Urinary bladder (tissue), 4 donors: ENCODE data around the gene RASSF3. TPM values are rescaled to one million over a fixed set of nuclear protein-coding genes. Genes with fewer than 3 reads are reported as not detected.

Experiments
- DNase-seq: peaks from one replicate; pipeline ENCODE4 v3.0.0-alpha.2; 2015; ENCODE audit errors: extremely low spot score
- H3K27ac ChIP-seq: one replicate; pipeline ENCODE4 v1.5.1; 2013; ENCODE audit warnings: low read depth, mild to moderate bottlenecking, moderate library complexity
- H3K36me3 ChIP-seq: one replicate; pipeline ENCODE4 v1.6.1; 2013; ENCODE audit warnings: mild to moderate bottlenecking, moderate library complexity; ENCODE audit not compliant: insufficient read depth
- H3K4me1 ChIP-seq: one replicate; pipeline ENCODE4 v1.6.1; 2013; ENCODE audit warnings: mild to moderate bottlenecking, moderate library complexity; ENCODE audit not compliant: insufficient read depth
- H3K4me3 ChIP-seq: one replicate; pipeline ENCODE4 v1.5.1; 2013; ENCODE audit warnings: low read depth, low read length
- WGBS: extraction: QIAGEN DNeasy Blood & Tissue Kit; methylation state at CpG from one replicate; pipeline ENCODE4 v1.1.7; 2013; 5-methylcytosine and 5-hydroxymethylcytosine counted together
- polyA plus RNA-seq: library from polyadenylated mRNA; stranded (reverse); fragments of 200-250 nt; gene quantifications from one replicate; pipeline ENCODE4 v1.2.3, GENCODE V29; 2013
- total RNA-seq: library from RNA; depleted of rRNA; stranded (reverse); fragments of >200 nt; gene quantifications from one replicate; pipeline ENCODE4 v1.2.3, GENCODE V29; 2014
- donor health status: healthy with polysubstance abuse.
- donor health status: healthy.

Gene RASSF3
- total and polyA plus RNA-seq, 2 donors = 50.4 to 112 TPM

DNA sequence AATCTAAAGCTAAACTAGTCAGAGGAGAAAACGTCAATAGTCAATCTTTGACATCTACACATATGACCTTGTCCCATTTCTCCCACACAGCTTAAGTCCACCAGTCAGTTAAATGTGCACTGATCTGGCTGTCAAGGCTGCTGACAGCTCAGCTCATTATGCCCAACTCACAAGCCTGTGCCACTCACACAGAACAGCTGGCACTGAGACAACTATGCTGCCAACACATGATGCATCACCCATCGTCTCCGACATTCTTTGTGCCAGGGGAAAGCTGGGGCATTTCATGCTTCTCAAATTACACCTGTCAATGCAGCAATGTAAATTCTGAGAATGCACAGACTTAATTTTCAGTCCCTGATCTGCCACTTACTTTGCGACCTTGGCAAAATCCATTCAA lies 123.6 kb downstream of the RASSF3 start:
- WGBS = 70% methylated on average over 4 of the region's 4 CpGs
- no peak for DNase-seq
- peaks cover 7% of the 10 kb centered on the region for H3K36me3 ChIP-seq
- no peak overlapping the region for H3K4me3 ChIP-seq
- no peak overlapping the region for H3K27ac ChIP-seq
- no peaks in the 10 kb centered on the region for H3K4me1 ChIP-seq

DNA sequence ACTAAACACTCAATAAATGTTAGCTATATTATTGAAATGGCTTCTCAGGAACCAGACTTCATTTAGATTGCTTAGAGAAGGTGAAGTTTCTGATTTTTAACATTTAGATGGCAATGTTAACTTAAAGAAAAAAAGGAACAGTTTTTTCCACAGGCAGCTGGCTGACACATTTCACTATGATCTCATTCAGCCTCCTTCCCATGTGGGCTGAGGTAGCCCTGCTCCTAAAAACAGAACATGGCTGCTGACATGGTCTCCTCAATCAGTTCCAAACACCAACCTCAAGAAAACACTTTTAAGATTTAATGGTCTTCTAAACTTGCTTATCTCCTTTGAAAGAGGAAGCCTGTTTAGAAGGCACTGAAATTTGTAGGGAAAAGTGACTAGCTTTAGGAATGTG lies 125.1 kb downstream of the RASSF3 start:
- peaks cover 10% of the 10 kb centered on the region for H3K36me3 ChIP-seq
- H3K27ac ChIP-seq = no peak overlapping the region
- no peaks in the 10 kb centered on the region for H3K4me1 ChIP-seq
- no peak overlapping the region for H3K4me3 ChIP-seq
- no peak for DNase-seq

DNA sequence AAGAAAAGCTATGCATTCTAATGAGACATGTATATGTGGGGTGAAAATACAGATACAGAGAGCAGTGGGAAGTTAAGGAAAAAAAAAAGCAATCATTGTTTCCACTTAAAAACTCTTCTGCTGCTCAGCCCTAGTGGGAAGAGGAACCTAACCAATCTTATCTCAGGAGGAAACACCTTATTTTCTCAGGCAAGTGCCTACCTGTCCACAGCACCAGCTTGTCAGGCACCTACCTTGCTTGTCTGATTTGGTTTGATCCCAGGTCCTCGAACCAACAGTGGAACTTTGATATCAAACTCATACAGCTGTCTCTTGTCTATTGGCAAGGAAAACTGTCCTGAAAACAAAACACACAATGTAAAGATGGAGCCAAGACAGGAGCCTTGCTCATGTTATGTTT lies 126.5 kb downstream of the RASSF3 start:
- no peak overlapping the region for H3K4me3 ChIP-seq
- 51% methylated on average over 1 of the region's 1 CpG for WGBS
- peaks cover 10% of the 10 kb centered on the region for H3K36me3 ChIP-seq
- no peaks in the 10 kb centered on the region for H3K4me1 ChIP-seq
- H3K27ac ChIP-seq = no peak overlapping the region
- DNase-seq = no peak

DNA sequence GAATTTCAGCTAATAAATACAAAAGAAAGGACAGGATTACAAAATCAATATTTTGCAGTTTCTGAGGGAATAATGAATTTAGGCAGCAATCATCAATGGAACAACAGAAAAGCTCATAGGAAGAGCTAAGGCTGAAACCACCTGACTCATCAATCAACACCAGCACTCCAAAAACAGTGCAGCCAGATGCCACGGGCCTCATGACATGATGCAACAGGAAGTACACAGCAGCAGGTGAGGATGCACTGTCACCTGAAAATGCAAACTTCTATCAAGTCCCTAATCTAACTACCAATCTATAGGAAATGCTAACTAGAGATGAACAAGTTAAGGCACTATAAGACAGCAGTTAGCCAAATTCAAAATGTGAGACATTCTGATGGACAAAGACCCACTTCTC lies 127.2 kb downstream of the RASSF3 start:
- no peak for DNase-seq
- no peaks in the 10 kb centered on the region for H3K4me1 ChIP-seq
- WGBS = 76% methylated on average over 1 of the region's 1 CpG
- H3K4me3 ChIP-seq = no peak overlapping the region
- no peak overlapping the region for H3K27ac ChIP-seq
- H3K36me3 ChIP-seq = peaks cover 10% of the 10 kb centered on the region

DNA sequence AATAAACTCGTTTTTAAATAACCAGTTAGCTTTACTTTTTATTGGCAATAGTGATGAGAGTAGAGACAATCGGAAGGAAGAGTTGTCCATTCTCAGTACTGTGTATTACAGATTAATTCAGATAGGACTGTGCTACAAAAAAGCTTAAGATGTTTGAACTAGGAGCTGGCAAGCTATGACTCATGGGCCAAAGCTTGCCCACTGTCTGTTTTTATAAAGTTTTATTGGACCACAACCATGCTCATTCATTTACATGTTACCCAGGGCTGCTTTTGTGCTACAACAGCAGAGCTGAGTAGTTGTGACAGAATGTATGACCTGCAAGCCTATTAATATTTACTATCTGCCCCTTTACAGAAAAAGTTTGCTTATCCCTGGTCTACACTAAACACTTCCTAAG lies 129.5 kb downstream of the RASSF3 start:
- WGBS = 93% methylated on average over 2 of the region's 2 CpGs
- Histone ChIP-seq H3K4me1 (no peaks in the 10 kb centered on the region), H3K27ac (no peak overlapping the region), H3K36me3 (peaks cover 9% of the 10 kb centered on the region), H3K4me3 (no peak overlapping the region)
- DNase-seq = no peak

DNA sequence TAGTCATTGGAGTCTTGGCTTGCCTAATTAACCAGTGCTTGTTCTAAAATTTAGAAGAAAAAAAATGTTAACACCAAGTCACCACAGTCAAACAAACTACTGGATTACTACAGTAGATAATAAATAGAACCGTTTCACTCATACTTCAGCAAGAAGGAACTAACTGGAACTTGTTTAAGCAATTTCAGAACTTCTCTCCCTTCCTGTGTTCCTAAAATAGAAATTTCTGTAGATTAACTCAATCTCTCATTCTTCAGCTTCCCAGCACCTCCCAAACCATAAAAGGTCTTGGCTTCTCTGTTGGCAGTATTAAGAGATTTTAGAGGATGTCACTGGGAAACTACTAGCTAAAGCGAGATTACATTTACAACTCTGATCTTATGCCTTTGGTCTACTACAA lies 130.4 kb downstream of the RASSF3 start:
- DNase-seq = no peak
- H3K4me1 ChIP-seq = no peaks in the 10 kb centered on the region
- H3K4me3 ChIP-seq = no peak overlapping the region
- 46% methylated on average over 2 of the region's 2 CpGs for WGBS
- H3K27ac ChIP-seq = no peak overlapping the region
- H3K36me3 ChIP-seq = peaks cover 9% of the 10 kb centered on the region

DNA sequence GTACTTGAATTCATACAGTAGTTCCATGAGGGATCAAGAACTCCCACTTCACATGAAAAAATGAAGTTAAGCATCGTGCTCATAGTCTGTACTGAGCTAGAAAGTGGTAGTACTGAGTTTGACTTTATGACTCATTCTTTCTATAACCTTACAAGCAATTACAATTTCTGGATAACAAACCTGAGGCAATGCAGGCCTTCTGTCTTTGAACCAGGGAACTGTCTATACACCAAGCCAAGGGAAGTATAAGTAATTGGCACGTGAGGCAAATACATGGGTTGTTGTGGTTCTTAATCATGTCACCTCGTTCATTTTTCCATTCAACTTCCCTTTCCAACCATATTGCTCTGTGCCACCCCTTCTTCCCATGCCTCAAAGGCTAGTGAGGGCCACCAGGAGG lies 132.1 kb downstream of the RASSF3 start:
- no peaks in the 10 kb centered on the region for H3K4me1 ChIP-seq
- H3K4me3 ChIP-seq = no peak overlapping the region
- no peak overlapping the region for H3K27ac ChIP-seq
- H3K36me3 ChIP-seq = peaks cover 6% of the 10 kb centered on the region
- 91% methylated on average over 3 of the region's 3 CpGs for WGBS
- DNase-seq = no peak

DNA sequence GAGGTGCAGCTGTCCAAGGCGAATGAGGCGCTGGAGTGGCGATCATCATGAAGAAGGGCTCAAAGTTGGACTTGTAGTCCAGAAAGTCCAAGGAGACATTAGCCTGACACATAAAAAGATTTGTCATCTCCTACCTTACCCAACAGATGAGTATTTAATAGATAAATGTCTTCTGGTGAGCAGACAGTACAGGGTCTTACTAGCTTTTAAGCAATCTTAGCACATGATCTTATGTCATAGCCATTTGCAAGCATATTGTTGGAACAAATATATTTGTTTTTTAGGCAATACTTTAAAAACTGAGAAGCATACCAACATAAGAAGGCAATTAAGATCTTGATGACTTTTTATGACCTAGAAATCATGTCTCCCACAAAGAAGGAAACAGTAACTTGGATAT lies 132.9 kb downstream of the RASSF3 start:
- no peak overlapping the region for H3K27ac ChIP-seq
- H3K4me1 ChIP-seq = no peaks in the 10 kb centered on the region
- no peak for DNase-seq
- H3K36me3 ChIP-seq = peaks cover 6% of the 10 kb centered on the region
- H3K4me3 ChIP-seq = no peak overlapping the region
- WGBS = 98% methylated on average over 3 of the region's 3 CpGs

DNA sequence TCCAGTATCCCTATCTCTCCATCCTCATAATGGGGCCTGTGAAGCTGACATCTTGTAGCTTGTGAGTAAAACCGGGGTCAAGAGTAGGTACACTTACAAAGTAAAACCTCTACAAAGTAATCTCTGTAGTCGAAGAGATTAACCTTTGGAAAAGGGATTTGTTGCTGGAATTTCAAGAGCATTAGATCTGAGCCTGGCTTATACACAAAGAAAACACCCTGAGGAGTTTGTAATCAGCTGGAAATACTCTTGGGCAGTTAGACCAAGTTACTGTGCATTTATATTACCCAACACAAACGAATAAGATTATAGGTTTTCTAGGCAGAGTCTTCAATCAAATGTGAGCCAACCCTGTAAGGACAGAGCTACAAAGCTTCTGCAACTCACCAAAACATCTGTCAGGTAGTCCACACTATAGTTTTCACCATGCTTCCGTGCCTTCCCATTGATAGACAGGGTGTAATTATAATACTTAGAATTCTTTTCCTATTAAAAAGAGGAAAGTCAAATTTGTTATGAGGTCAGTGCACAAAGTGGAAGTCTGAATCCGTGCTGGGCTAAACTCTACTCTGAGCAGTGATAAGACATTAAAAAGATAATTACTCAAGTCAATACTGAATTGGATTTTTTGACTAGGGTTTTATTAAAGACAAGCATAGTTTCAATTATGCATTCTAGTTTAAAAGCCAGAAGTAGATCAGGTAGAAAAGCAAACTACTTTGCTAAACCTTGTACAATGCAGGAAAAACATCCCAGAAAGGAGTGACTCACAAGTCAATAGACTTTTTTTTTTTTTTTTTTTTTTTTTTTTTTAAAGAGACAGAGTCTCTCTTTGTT lies 134.3 kb downstream of the RASSF3 start:
- WGBS = 69% methylated on average over 5 of the region's 5 CpGs

DNA sequence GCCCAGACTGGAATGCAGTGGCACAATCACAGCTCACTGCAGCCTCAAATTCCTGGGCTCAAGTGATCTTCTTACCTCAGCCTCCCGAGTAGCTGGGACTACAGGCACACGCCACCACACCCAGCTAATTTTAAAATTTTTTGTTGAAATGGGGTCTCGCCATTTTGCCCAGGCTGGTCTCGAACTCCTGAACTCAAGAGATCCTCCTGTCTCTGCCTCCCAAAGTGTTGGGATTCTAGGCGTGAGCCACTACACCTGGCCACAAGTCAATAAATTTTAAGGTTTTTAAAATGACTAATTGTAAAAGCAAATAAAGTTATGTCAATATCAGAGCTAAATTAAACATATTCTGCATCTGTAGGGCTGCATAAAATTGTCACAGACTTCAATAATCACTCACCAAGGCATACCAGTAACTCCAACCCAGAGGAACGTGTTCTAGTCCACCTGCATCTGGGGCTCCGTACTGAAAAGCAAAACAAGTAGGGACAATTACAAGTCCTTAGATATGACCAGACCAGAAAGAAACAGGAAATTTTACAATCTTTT lies 135.0 kb downstream of the RASSF3 start:
- no peaks in the 10 kb centered on the region for H3K4me1 ChIP-seq
- no peak overlapping the region for H3K27ac ChIP-seq
- peaks cover 2% of the 10 kb centered on the region for H3K36me3 ChIP-seq
- H3K4me3 ChIP-seq = no peak overlapping the region
- no peak for DNase-seq
- WGBS = 93% methylated on average over 7 of the region's 7 CpGs

More for the DNA sequence above, 134.3 kb downstream of the RASSF3 start:
- Histone ChIP-seq H3K27ac (no peak overlapping the region), H3K36me3 (peaks cover 4% of the 10 kb centered on the region), H3K4me1 (no peaks in the 10 kb centered on the region), H3K4me3 (no peak overlapping the region)
- DNase-seq = no peak

DNA sequence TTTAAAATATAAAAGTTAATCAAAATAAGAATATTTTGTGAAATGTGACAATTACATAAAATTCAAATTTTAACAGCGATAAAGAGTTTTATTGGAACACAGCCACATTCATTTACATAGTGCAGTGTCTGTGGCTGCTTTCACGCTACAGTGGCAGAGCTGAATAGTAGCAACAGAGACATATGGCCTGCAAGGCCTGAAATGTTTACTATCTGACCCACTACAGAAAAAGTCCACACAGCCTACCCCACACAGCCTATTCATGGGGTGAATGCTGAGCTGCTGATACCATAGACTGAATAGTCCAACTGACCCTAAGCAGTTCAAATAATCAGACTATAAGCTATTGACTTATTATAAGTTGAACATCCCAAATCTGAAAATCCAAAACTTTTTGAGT lies 135.7 kb downstream of the RASSF3 start:
- H3K27ac ChIP-seq = no peak overlapping the region
- H3K4me3 ChIP-seq = no peak overlapping the region
- DNase-seq = no peak
- 93% methylated on average over 2 of the region's 2 CpGs for WGBS
- H3K4me1 ChIP-seq = no peaks in the 10 kb centered on the region
- H3K36me3 ChIP-seq = peaks cover 5% of the 10 kb centered on the region

DNA sequence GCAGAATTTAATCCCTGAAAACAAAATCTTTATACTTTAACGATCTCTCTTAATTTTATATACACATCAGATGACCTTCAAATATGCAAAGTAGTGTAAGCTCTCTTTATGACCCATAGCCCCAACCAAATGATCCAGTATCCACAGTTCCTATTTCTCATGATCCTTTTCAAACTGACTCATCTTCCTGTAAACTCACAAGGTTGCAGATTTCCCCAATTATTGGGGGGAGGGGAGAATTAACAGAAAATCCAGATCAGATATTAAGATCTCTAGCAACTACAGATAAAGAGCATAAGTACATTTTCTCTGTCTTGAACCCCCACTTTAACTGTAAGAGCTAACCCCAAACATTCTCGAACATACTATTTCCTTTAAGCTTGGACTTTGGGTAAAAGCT lies 136.4 kb downstream of the RASSF3 start:
- WGBS = 80% methylated on average over 2 of the region's 2 CpGs
- Histone ChIP-seq H3K27ac (no peak overlapping the region), H3K36me3 (peaks cover 5% of the 10 kb centered on the region), H3K4me1 (no peaks in the 10 kb centered on the region), H3K4me3 (no peak overlapping the region)
- DNase-seq = no peak
